CD1c-positive myeloid dendritic cell (primary cell): Measurements from ENCODE around the gene FTCD.
"Not testable (repeated sequence)": the region's sequence is repeated elsewhere in the genome, so short reads cannot be mapped to it uniquely, and the experiment has no call there.

ENCODE experiments used
- DNase-seq: peaks from one replicate; pipeline ENCODE4 v3.0.0-alpha.2; 2016; ENCODE audit errors: extremely low spot score

The FTCD gene

GRCh38 chr21:46111857-46112724, 43.3 kb downstream of the FTCD start:
- no peak for DNase-seq

GRCh38 chr21:46111193-46111571, 44.2 kb downstream of the FTCD start:
- no peak for DNase-seq

- DNase-seq, result no peak
Measured at GRCh38 chr21:46110499-46111192, 44.7 kb downstream of the FTCD start.

DNA sequence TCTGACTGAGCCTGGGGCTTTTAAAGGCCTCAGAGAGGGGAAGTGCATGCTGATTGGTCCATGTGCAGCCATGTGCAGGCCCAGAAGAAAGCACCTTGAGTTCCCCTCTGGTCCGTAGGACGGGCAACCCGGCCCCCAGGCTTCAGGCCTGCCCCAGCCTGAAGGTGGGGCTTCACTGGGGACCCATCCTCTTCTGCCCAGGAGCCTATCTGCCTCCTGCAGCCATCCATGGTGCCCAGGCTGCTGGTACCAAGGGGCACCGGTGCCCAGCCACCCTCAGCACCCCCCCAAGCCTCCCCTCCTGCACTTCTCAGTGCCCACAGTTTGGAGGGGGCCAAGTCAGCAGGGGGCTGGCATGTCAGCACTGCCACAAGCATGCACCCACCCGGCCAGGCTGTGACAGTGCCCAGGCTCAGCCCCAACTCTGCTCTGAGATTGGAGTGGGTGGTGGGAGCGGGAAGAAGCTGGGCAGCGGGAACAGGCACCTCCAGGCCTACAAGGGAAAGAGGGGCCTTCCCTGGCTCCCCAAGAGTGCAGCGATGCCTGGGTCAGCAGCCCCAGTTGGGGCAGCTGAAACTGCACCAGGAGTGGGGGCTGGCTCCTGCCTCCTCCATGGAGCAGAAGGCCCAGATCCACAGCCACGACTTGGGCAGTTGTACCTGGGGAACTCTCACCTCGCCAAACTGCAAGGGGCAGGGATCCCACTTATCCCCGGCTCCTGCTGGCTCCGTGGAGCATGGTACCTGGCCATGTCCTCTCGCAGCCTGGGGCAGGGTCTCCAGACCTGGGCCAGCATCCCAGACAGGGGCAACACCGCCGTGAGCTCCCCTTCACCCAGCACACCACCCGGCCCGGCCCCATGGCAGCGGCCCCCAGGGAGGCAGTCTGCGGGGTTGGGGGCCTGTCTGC, 45.8 kb downstream of the FTCD start:
- DNase-seq, result no peak

GRCh38 chr21:46108827-46109312, 46.5 kb downstream of the FTCD start:
- no peak for DNase-seq

- DNase-seq, result not testable (repeated sequence)
Measured at GRCh38 chr21:46107376-46107775, 48.0 kb downstream of the FTCD start.

GRCh38 chr21:46104104-46104503, 51.3 kb downstream of the FTCD start:
- no peak for DNase-seq

DNA sequence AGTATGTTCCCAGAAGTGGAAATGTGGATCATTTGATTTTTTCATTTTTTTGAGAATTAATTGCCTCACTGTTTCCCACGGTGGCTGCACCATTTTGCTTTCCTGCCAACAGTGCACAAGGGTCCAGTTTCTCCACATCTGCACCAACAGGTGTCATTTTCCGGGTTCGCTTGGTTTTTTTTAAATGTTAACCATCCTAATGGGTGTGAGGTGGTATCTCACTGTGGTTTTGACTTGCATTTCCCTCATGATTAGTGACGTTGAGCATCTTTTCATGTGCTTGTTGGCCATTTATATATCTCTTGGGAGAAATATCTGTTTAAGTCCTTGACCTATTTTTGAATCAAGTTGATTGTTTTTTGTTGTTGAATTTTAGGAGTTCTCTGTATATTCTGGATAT, 54.5 kb downstream of the FTCD start:
- no peak for DNase-seq

- no peak for DNase-seq
Measured at GRCh38 chr21:46100426-46100825, 55.0 kb downstream of the FTCD start.

DNA sequence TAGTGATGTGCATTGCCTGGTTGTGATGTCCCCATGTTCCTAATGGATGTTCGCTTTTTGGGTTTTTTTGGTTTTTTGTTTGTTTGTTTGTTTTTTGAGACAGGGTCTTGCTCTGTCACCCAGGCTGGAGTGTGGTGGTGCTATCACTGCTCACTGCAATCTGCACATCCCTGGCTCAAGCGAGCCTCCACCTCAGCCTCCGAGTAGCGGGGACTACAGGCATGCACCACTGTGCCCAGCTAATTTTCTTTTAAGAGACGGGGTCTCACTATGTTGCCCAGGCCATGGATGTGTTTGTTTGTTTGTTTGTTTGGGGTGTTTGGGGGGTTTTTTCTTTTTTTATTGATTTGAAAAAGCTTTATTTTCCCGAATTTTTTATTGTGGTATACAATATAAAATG, 55.4 kb downstream of the FTCD start:
- DNase-seq, result no peak

DNA sequence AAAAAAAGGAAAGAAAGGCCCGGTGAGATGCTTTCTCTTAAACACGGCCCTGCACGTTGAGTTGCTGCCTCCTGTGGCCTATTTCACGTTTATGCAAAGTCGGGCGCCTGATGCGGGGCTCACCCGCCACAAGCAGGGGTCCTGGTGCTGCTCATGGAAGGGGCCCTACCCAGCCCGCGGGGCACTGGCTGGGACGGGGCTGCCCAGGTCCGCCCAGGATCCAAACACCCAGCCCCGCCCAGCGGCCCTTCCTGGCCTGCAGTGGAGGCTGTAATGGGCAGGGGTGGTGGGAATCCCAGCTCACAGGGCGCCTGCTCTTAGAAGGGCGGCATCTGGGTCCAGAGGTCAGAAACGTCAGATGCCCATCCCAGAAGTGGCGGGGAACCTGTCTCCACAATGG, 55.9 kb downstream of the FTCD start:
- DNase-seq, result no peak

DNA sequence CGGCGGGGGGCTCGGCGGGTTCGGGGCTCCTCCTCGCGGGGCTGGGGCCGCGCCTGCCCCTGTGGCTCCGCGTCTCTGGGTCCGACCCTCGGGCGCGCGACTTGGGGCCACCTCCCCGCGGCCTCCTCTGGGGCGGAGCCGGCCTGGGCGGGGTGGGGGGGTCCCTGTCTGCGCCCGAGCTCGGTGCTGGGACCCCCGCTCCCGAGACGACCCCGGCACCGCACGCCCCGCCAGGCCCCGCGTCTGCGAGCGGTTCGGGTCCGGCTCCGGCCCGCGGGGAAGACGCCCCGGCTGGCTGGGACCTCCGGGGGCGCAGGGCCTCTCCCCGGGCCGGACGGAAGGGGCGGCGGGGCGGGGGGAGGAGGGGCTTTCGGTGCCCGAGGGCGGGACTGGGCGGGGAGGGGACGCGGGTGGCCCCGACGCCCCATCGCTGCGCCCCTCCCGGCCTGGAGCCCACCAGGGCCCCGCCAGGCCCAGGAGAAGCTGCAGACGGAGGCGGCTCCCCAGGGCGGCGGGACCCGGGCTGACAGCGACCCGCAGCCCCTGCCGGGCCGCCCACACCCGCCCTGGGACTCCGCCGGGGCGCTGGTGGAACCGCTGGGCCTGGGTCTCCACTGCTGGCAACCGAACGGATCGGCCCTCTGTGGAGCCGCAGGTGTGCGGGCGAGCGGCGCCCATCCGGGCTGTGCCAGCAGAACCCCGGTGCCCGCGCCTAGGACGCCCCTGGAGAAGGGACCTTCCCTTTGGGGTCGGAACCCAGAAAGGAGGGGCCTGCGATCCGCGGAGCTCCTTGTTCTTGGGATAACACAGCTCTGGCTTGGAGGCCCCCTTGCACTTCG, 56.9 kb downstream of the FTCD start:
- DNase-seq, result no peak

GRCh38 chr21:46097336-46098293, 57.8 kb downstream of the FTCD start, which contains the start of gene COL6A2:
TSS of gene COL6A2 (plus strand) at chr21:46098112.
- peak; percentile 12 for DNase-seq

DNA sequence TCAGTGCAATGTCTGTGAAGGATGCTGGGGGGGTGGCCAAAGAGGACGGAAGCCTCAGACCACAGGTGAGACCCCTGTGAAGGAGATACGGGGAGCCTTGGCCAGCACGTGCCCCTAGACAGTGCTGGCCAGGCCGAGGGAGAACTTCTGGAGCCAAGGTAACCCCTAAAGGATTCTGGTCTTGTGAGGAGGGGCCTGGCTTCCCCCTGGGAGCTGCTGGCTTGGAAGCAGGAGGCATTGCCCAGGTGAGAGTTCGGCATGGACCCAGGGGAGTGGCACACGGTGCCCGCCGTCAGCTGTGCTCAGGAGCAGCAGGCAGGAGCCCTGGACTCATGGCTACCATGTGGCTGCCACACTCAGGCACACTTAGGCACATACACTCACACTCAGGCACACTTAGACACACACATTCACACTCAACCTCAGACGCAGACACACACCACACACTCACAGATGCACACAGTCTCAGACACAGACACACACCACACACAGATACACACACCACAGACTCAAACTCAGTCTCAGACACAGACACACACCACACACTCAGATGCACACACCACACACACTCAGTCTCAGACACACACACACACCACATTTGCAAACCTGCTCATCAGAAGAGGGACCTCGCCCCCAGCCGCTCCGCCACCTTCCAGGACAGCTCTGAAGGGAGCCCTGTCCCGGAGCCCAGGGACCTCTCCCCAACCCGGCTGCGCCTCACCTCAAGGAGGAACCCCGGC, 58.6 kb downstream of the FTCD start:
- DNase-seq, result no peak

DNA sequence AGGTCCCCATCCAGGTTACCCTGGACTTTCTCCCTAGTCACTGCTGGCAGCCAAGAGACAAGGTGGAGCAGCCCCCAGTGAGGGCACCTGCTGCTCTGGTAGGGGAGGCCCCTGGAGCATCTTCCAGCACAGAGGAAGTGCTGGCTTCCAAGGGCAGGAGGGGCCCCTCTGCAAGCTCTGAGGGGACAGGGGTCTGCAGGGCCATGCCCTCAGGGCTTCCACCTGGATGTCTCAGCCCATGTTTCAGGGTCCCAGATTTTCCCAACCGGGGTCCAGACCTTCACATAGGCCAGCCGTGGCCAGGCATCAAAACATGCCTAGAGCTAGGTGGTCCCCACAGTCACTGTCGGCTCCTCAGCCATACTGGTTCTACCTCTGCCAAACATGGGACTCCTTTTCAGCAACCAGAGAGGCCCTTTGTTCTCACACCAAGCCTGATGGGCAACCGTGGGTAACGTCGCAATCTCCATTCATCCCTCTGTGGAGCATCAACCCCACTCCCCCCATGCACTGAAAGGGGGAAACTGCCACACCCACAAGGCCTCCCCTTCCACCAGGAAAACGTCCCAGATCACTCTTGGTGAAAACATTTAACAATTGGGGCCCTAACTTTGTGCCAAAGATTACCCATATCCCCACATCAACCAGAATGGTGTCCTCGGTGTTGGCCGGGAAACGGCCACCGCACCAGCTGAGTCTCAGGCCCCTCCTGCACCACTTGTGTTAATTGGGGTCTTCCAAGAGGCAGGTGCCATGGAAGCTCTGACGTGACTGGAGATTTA, 59.4 kb downstream of the FTCD start:
- DNase-seq, result no peak

GRCh38 chr21:46095083-46095719, 60.2 kb downstream of the FTCD start:
- DNase-seq, result no peak

DNA sequence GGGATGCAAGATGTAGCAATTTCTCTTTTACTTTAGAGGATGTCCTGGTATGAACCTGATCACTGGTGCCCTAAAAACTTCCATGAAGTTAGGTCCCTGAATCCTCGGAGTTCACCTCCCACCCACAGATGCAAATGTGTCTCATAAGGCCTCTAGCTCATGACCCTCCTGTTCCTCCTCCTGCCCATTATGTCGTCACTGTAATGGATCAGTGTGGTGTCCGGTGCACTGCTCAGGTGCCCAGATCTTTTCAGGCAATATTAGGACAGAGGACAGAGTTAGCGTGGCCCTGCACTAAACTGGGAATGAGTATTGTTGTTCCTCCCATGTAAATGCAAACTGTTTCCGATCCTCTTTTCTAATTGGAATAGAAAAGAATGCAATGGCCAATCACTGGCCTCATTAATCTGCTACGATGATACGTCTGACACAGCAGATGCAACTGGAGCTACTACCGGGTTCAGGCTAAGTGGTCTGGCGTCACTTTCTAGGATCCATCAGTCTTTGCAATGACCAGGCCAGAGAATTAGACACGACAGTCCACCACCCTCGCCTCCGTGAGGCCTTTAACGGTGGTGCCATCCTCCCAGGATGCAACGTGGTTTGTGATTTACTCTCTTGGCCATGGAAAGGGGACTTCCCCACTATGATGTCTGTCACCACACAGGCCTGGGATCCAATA, 60.8 kb downstream of the FTCD start:
- DNase-seq, result no peak
